ENCODE data around the gene ARHGDIA. TPM values are rescaled to one million over a fixed set of nuclear protein-coding genes. Genes with fewer than 3 reads are reported as not detected.

ARHGDIA gene
- total and polyA plus RNA-seq, 2 of the 8 experiments (the other 6 are each of a cell fraction or from before 2014, with no cell fraction given): 62.4 to 217 TPM

- TF ChIP-seq EZH2 (IDR thresholded peaks at IDR 0.05; ENCODE audit: low read depth, low read length, severe bottlenecking) (no peak), BACH1 (IDR thresholded peaks at IDR 0.05; ENCODE audit: low read length) (no peak), GTF2F1 (IDR thresholded peaks at IDR 0.05; ENCODE audit: borderline replicate concordance, low read depth, low read length) (no peak)
These were observed 47.2 kb downstream of the ARHGDIA start (continued) for GRCh38 chr17:81823820-81824550.
